B cell (primary cell): Measurements from ENCODE around the gene OGDHL.

Experiments used
- CTCF ChIP-seq: fragments of 200-600 bp; IDR thresholded peaks from one replicate; pipeline ENCODE4 v1.8.0; 2022; ENCODE audit warnings: antibody characterized with exemption, mild to moderate bottlenecking
- EZH2 ChIP-seq: IDR thresholded peaks from 2 replicates; pipeline ENCODE4 v1.6.1; 2012; ENCODE audit warnings: borderline replicate concordance, low read depth, mild to moderate bottlenecking, moderate library complexity, low read length; ENCODE audit not compliant: insufficient read depth, poor library complexity, severe bottlenecking

- TF ChIP-seq CTCF, result no peak
- TF ChIP-seq EZH2, result no peak
Observed at GRCh38 chr10:49758249-49758930, 3.7 kb downstream of the OGDHL start.
